Right lobe of liver (tissue), 4 donors: ENCODE data around the gene DPYSL3.

Source experiments
- CTCF ChIP-seq, 4 donors: fragments of 200-600 bp in 3 of 4; fragments of 450-650 bp in 1 of 4; IDR thresholded peaks; one replicate each; pipeline versions ENCODE4 v1.5.1 to v1.8.0; 2016 to 2022; ENCODE audit warnings: antibody characterized with exemption in 4 of 4, mild to moderate bottlenecking in 2 of 4
- POLR2A ChIP-seq: fragments of 450-650 bp; IDR thresholded peaks from one replicate; pipeline ENCODE4 v1.6.1; 2017; ENCODE audit warnings: antibody characterized with exemption, mild to moderate bottlenecking
- donor health status: DM: no; HTN: no; CAD: no.
- donor health status: DM: no; HTN: no; CAD: no.
- donor health status: DM: no; HTN: yes; CAD: no.

- TF ChIP-seq CTCF (IDR thresholded peaks at IDR 0.05): no peak
- no peak for TF ChIP-seq POLR2A
Measured at GRCh38 chr5:147467973-147468508, 41.8 kb downstream of the DPYSL3 start.
